T-helper 17 cell (primary cell): Measurements from ENCODE around the gene ITIH1. TPM values are rescaled to one million over a fixed set of nuclear protein-coding genes. Genes with fewer than 3 reads are reported as not detected.

Source experiments
- ATAC-seq: fragments of 150-1000 bp; cut with Tn5 transposase; 2 replicates; pipeline ENCODE4 v1.10.0; 2021; ENCODE audit warnings: mild to moderate bottlenecking, moderate library complexity
- DNase-seq, 3 donors: peaks; one replicate each; pipeline versions ENCODE4 v3.0.0 to v3.0.0-alpha.2; 2020 to 2021
- H3K9me3 ChIP-seq: one replicate; pipeline ENCODE4 v1.7.0; 2013; ENCODE audit warnings: low read length, mild to moderate bottlenecking; ENCODE audit not compliant: control insufficient read depth, poor library complexity, severe bottlenecking
- H3K27ac Mint-ChIP-seq: one replicate; pipeline ENCODE4 v1.8.0; 2022; ENCODE audit warnings: mild to moderate bottlenecking, moderate library complexity, mixed read lengths
- H3K27me3 Mint-ChIP-seq: one replicate; pipeline ENCODE4 v1.8.0; 2022; ENCODE audit warnings: mixed read lengths
- H3K36me3 Mint-ChIP-seq: one replicate; pipeline ENCODE4 v1.8.0; 2022; ENCODE audit warnings: low read depth, mixed read lengths
- H3K4me1 Mint-ChIP-seq: one replicate; pipeline ENCODE4 v1.8.0; 2022; ENCODE audit warnings: mild to moderate bottlenecking, mixed read lengths
- H3K4me3 Mint-ChIP-seq: one replicate; pipeline ENCODE4 v1.8.0; 2022; ENCODE audit warnings: mild to moderate bottlenecking, moderate library complexity, mixed read lengths
- total RNA-seq, 4 donors: library from RNA in 2 of 4; stranded (reverse) in 2 of 4; gene quantifications; one replicate each; pipeline ENCODE4 v1.2.3 and lab custom pipeline; 2022 to 2026

ITIH1 gene
- total RNA-seq, 2 donors from 2014 or later, result not detected

GRCh38 chr3:52835766-52836470, 58.5 kb downstream of the ITIH1 start:
- no peaks in the 10 kb centered on the region for H3K9me3 ChIP-seq
- ATAC-seq (no peak), DNase-seq (no peak)
- peaks cover 25% of the 10 kb centered on the region for H3K4me1 Mint-ChIP-seq
- H3K27ac Mint-ChIP-seq, result no peak overlapping the region
- H3K27me3 Mint-ChIP-seq, result no peaks in the 10 kb centered on the region
- H3K36me3 Mint-ChIP-seq, result peaks cover 2% of the 10 kb centered on the region
- peak overlapping the region; percentile 3 for H3K4me3 Mint-ChIP-seq

- ATAC-seq (no peak), DNase-seq (no peak)
- H3K27ac Mint-ChIP-seq, result peak overlapping the region; percentile 61
- H3K4me1 Mint-ChIP-seq, result peaks cover 25% of the 10 kb centered on the region
- H3K27me3 Mint-ChIP-seq, result no peaks in the 10 kb centered on the region
- no peaks in the 10 kb centered on the region for H3K9me3 ChIP-seq
- H3K4me3 Mint-ChIP-seq, result peak overlapping the region; percentile 19
- H3K36me3 Mint-ChIP-seq, result peaks cover 2% of the 10 kb centered on the region
Observed at GRCh38 chr3:52836471-52836845, 59.1 kb downstream of the ITIH1 start.

- H3K9me3 ChIP-seq, result no peaks in the 10 kb centered on the region
- Mint-ChIP-seq H3K4me1 (peaks cover 25% of the 10 kb centered on the region), H3K36me3 (peaks cover 7% of the 10 kb centered on the region), H3K4me3 (peak overlapping the region; percentile 19), H3K27ac (peak overlapping the region; percentile 61), H3K27me3 (no peaks in the 10 kb centered on the region)
- no peak for ATAC-seq
- DNase-seq, result no peak
Observed at GRCh38 chr3:52836986-52837385, 59.6 kb downstream of the ITIH1 start.

- no peaks in the 10 kb centered on the region for H3K27me3 Mint-ChIP-seq
- peaks cover 25% of the 10 kb centered on the region for H3K4me1 Mint-ChIP-seq
- ATAC-seq (peak; percentile 81), DNase-seq (no peak)
- H3K9me3 ChIP-seq, result no peaks in the 10 kb centered on the region
- H3K27ac Mint-ChIP-seq, result peak overlapping the region; percentile 61
- H3K36me3 Mint-ChIP-seq, result peaks cover 7% of the 10 kb centered on the region
- H3K4me3 Mint-ChIP-seq, result no peak overlapping the region
Observed at GRCh38 chr3:52838561-52839267, 61.3 kb downstream of the ITIH1 start.

- Mint-ChIP-seq H3K4me3 (no peak overlapping the region), H3K4me1 (peaks cover 23% of the 10 kb centered on the region), H3K27ac (no peak overlapping the region), H3K27me3 (no peaks in the 10 kb centered on the region), H3K36me3 (peaks cover 7% of the 10 kb centered on the region)
- no peaks in the 10 kb centered on the region for H3K9me3 ChIP-seq
- DNase-seq, result no peak
- no peak for ATAC-seq
Observed at GRCh38 chr3:52839268-52839575, 61.8 kb downstream of the ITIH1 start.

GRCh38 chr3:52839892-52840545, 62.6 kb downstream of the ITIH1 start:
- Mint-ChIP-seq H3K36me3 (peaks cover 7% of the 10 kb centered on the region), H3K4me3 (no peak overlapping the region), H3K27ac (peak overlapping the region; percentile 75), H3K27me3 (no peaks in the 10 kb centered on the region), H3K4me1 (peaks cover 25% of the 10 kb centered on the region)
- no peaks in the 10 kb centered on the region for H3K9me3 ChIP-seq
- ATAC-seq, result no peak
- DNase-seq, result no peak

- no peak for ATAC-seq
- H3K4me1 Mint-ChIP-seq, result peaks cover 25% of the 10 kb centered on the region
Observed at GRCh38 chr3:52841211-52841980, 64.0 kb downstream of the ITIH1 start.

More at GRCh38 chr3:52841211-52841980, 64.0 kb downstream of the ITIH1 start:
- Mint-ChIP-seq H3K36me3 (peaks cover 7% of the 10 kb centered on the region), H3K27me3 (no peaks in the 10 kb centered on the region), H3K27ac (no peak overlapping the region), H3K4me3 (no peak overlapping the region)
- H3K9me3 ChIP-seq, result no peaks in the 10 kb centered on the region
- no peak for DNase-seq

Other genes with a start within 250 kb of the ITIH1 start
- gene NT5DC2, start 243.7 kb upstream of the ITIH1 start, total RNA-seq, result 1 to 10 TPM; 2.3 to 2.5 TPM
- gene UQCC5, start 241.0 kb upstream of the ITIH1 start, total RNA-seq, result 1 to 10 TPM; 4.9 to 8.0 TPM
- gene PBRM1, start 91.7 kb upstream of the ITIH1 start, total RNA-seq, result 10 to 100 TPM; 62.8 to 70.8 TPM
- gene GNL3, start 91.6 kb upstream of the ITIH1 start, total RNA-seq, result 100 to 1,000 TPM; 109 to 117 TPM
- gene GLT8D1, start 71.8 kb upstream of the ITIH1 start, total RNA-seq, result 10 to 100 TPM; 18.9 to 23.0 TPM
- gene SPCS1, start 71.5 kb upstream of the ITIH1 start, total RNA-seq, result 10 to 100 TPM; 62.6 to 63.7 TPM
- gene NEK4, start 6.7 kb upstream of the ITIH1 start, total RNA-seq, result 10 to 100 TPM in 1 of 2 donors, 1 to 10 TPM in 1; 7.3 to 14.7 TPM
- not detected for gene ITIH3, start 17.2 kb downstream of the ITIH1 start, total RNA-seq
- 10 to 100 TPM; 25.8 to 40.6 TPM for gene ITIH4, start 53.1 kb downstream of the ITIH1 start, total RNA-seq
- 10 to 100 TPM; 12.3 to 16.0 TPM for gene MUSTN1, start 57.4 kb downstream of the ITIH1 start, total RNA-seq
- gene STIMATE, start 119.9 kb downstream of the ITIH1 start, total RNA-seq, result 10 to 100 TPM; 41.1 to 42.6 TPM